ENCODE results near the gene CEMP1. TPM values are rescaled to one million over a fixed set of nuclear protein-coding genes. Genes with fewer than 3 reads are reported as not detected.
A peak's percentile ranks its signal among the peaks of the same experiment; 100 is the strongest.

The CEMP1 gene
- total RNA-seq, 1 donor from 2014 or later, result 0.16 TPM

GRCh38 chr16:2500430-2500917 lies 30.7 kb downstream of the CEMP1 start:
- DNase-seq, result no peak

- DNase-seq, result no peak
Measured at GRCh38 chr16:2499890-2500429, 31.2 kb downstream of the CEMP1 start.

- no peak for DNase-seq
Measured at GRCh38 chr16:2499454-2499853, 31.8 kb downstream of the CEMP1 start.

- DNase-seq, result no peak
Measured at GRCh38 chr16:2498531-2499253, 32.5 kb downstream of the CEMP1 start.

GRCh38 chr16:2497695-2498484 lies 33.3 kb downstream of the CEMP1 start:
- no peak for DNase-seq

GRCh38 chr16:2497116-2497630 lies 34.0 kb downstream of the CEMP1 start:
- no peak for DNase-seq

- no peak for DNase-seq
Measured at GRCh38 chr16:2496223-2497115, 34.7 kb downstream of the CEMP1 start.

GRCh38 chr16:2495041-2495440 lies 36.2 kb downstream of the CEMP1 start:
- DNase-seq, result no peak

GRCh38 chr16:2494616-2495015 lies 36.6 kb downstream of the CEMP1 start:
- DNase-seq, result no peak

- no peak for DNase-seq
Measured at GRCh38 chr16:2493605-2494004, 37.6 kb downstream of the CEMP1 start.

GRCh38 chr16:2492292-2492691 lies 38.9 kb downstream of the CEMP1 start:
- no peak for DNase-seq

GRCh38 chr16:2490190-2491105 lies 40.8 kb downstream of the CEMP1 start:
- no peak for DNase-seq

- no peak for DNase-seq
Measured at GRCh38 chr16:2489581-2489980, 41.6 kb downstream of the CEMP1 start.

GRCh38 chr16:2487903-2488531 lies 43.2 kb downstream of the CEMP1 start:
- DNase-seq, result no peak

- no peak for DNase-seq
Measured at GRCh38 chr16:2487517-2487842, 43.7 kb downstream of the CEMP1 start.

GRCh38 chr16:2486645-2487516 lies 44.3 kb downstream of the CEMP1 start:
- DNase-seq, result peak; percentile 55

- DNase-seq, result no peak
Measured at GRCh38 chr16:2485811-2486507, 45.2 kb downstream of the CEMP1 start.

GRCh38 chr16:2484898-2485508 lies 46.2 kb downstream of the CEMP1 start:
- no peak for DNase-seq

Data from occipital lobe (tissue), 2 donors.